Cardiac fibroblast (primary cell): ENCODE results near the gene C19orf25.
A peak's percentile ranks its signal among the peaks of the same experiment; 100 is the strongest.

Source experiments
- DNase-seq, 2 donors: peaks; one replicate each; pipeline versions ENCODE4 v3.0.0 to v3.0.0-alpha.2; 2010; ENCODE audit warnings: low read depth in 2 of 2
- H3K4me3 ChIP-seq, 2 donors: replicated peaks in 1 of 2; 1 replicate in 1 of 2; 2 replicates in 1 of 2; pipeline ENCODE4 v1.5.1; 2011; ENCODE audit warnings: low read depth in 2 of 2, low read length in 2 of 2, mild to moderate bottlenecking in 2 of 2, moderate library complexity in 1 of 2
- CTCF ChIP-seq: IDR thresholded peaks from one replicate; pipeline ENCODE4 v1.5.1; 2011; ENCODE audit warnings: low read depth, mild to moderate bottlenecking, low read length, inconsistent platforms

The C19orf25 gene

GRCh38 chr19:1474011-1474764 is 4.8 kb downstream of the C19orf25 start:
- no peak overlapping the region for H3K4me3 ChIP-seq
- no peak for TF ChIP-seq CTCF
- DNase-seq = no peak

- no peak for TF ChIP-seq CTCF
- no peak for DNase-seq
- H3K4me3 ChIP-seq = no peak overlapping the region
Observed at GRCh38 chr19:1473085-1473851, 5.7 kb downstream of the C19orf25 start.

GRCh38 chr19:1472231-1473084 is 6.6 kb downstream of the C19orf25 start:
- no peak for DNase-seq
- H3K4me3 ChIP-seq = no peak overlapping the region
- no peak for TF ChIP-seq CTCF

GRCh38 chr19:1471515-1472160 is 7.4 kb downstream of the C19orf25 start:
- no peak for TF ChIP-seq CTCF
- H3K4me3 ChIP-seq = no peak overlapping the region
- no peak for DNase-seq

GRCh38 chr19:1471010-1471514 is 8.0 kb downstream of the C19orf25 start:
- TF ChIP-seq CTCF = no peak
- no peak for DNase-seq
- peak overlapping the region; percentile 14 to 43 for H3K4me3 ChIP-seq
